ENCODE measurements around the gene NECTIN3. TPM values are rescaled to one million over a fixed set of nuclear protein-coding genes. Genes with fewer than 3 reads are reported as not detected.

The NECTIN3 gene, protein sequence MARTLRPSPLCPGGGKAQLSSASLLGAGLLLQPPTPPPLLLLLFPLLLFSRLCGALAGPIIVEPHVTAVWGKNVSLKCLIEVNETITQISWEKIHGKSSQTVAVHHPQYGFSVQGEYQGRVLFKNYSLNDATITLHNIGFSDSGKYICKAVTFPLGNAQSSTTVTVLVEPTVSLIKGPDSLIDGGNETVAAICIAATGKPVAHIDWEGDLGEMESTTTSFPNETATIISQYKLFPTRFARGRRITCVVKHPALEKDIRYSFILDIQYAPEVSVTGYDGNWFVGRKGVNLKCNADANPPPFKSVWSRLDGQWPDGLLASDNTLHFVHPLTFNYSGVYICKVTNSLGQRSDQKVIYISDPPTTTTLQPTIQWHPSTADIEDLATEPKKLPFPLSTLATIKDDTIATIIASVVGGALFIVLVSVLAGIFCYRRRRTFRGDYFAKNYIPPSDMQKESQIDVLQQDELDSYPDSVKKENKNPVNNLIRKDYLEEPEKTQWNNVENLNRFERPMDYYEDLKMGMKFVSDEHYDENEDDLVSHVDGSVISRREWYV
- polyA plus RNA-seq (2012; ENCODE audit: insufficient read length, low read depth), result 0.64 TPM

- TF ChIP-seq REST (IDR thresholded peaks at IDR 0.05; ENCODE audit: insufficient read depth in 1 of 2, low read depth in 2 of 2, low read length in 2 of 2) (no peak), SIN3A (IDR thresholded peaks at IDR 0.05; ENCODE audit: borderline replicate concordance, insufficient read depth, low read length) (no peak), TAF1 (IDR thresholded peaks at IDR 0.05; ENCODE audit: borderline replicate concordance, insufficient read depth, low read length) (no peak), POLR2AphosphoS5 (IDR thresholded peaks at IDR 0.05; ENCODE audit: low read depth, low read length) (no peak), FOXP2 (optimal IDR thresholded peaks at IDR 0.05; ENCODE audit: borderline replicate concordance, extremely low read depth, extremely low read length, insufficient read depth) (no peak)
Measured at GRCh38 chr3:111071257-111072030, at the start of gene NECTIN3. Gene NECTIN3, plus strand, starts transcription at chr3:111071816. Its CDS starts 202 bp downstream, at chr3:111072018.

GRCh38 chr3:111027868-111028267 lies 43.7 kb upstream of the NECTIN3 start:
- TF ChIP-seq SIN3A (IDR thresholded peaks at IDR 0.05; ENCODE audit: borderline replicate concordance, insufficient read depth, low read length) (no peak), FOXP2 (optimal IDR thresholded peaks at IDR 0.05; ENCODE audit: borderline replicate concordance, extremely low read depth, extremely low read length, insufficient read depth) (no peak), REST (IDR thresholded peaks at IDR 0.05; ENCODE audit: insufficient read depth in 1 of 2, low read depth in 2 of 2, low read length in 2 of 2) (no peak), POLR2AphosphoS5 (IDR thresholded peaks at IDR 0.05; ENCODE audit: low read depth, low read length) (no peak), TAF1 (IDR thresholded peaks at IDR 0.05; ENCODE audit: borderline replicate concordance, insufficient read depth, low read length) (no peak)

DNA sequence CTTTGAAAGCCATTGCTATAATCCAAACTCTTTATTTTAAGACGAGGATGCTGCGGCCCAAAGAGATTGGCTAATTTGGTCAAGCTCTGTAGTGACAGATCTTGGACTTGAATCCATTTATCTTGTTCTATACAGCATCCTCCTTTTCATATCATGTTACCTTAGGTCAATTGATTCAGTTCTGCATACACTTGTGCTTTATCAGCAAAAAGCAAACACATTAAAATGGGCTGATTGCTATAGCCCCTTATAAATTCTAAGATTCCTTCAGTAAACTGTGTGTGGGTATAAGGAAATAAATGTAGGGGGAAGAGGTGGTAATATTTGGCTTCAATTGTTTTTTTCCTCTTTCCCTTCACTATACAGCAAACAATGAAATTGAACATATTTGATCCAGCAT lies 40.1 kb upstream of the NECTIN3 start:
- TF ChIP-seq FOXP2 (optimal IDR thresholded peaks at IDR 0.05; ENCODE audit: borderline replicate concordance, extremely low read depth, extremely low read length, insufficient read depth), result no peak
- no peak for TF ChIP-seq SIN3A (IDR thresholded peaks at IDR 0.05; ENCODE audit: borderline replicate concordance, insufficient read depth, low read length)
- TF ChIP-seq POLR2AphosphoS5 (IDR thresholded peaks at IDR 0.05; ENCODE audit: low read depth, low read length), result no peak
- no peak for TF ChIP-seq REST (IDR thresholded peaks at IDR 0.05; ENCODE audit: insufficient read depth in 1 of 2, low read depth in 2 of 2, low read length in 2 of 2)
- no peak for TF ChIP-seq TAF1 (IDR thresholded peaks at IDR 0.05; ENCODE audit: borderline replicate concordance, insufficient read depth, low read length)

GRCh38 chr3:111032677-111033076 lies 38.9 kb upstream of the NECTIN3 start:
- no peak for TF ChIP-seq SIN3A (IDR thresholded peaks at IDR 0.05; ENCODE audit: borderline replicate concordance, insufficient read depth, low read length)
- no peak for TF ChIP-seq TAF1 (IDR thresholded peaks at IDR 0.05; ENCODE audit: borderline replicate concordance, insufficient read depth, low read length)
- no peak for TF ChIP-seq FOXP2 (optimal IDR thresholded peaks at IDR 0.05; ENCODE audit: borderline replicate concordance, extremely low read depth, extremely low read length, insufficient read depth)
- no peak for TF ChIP-seq POLR2AphosphoS5 (IDR thresholded peaks at IDR 0.05; ENCODE audit: low read depth, low read length)
- TF ChIP-seq REST (IDR thresholded peaks at IDR 0.05; ENCODE audit: insufficient read depth in 1 of 2, low read depth in 2 of 2, low read length in 2 of 2), result no peak
